Trophoblast cell (in vitro differentiated cells and primary cell): Measurements from ENCODE around the gene TNNI2.

ENCODE experiments used
- DNase-seq, 2 donors: peaks; one replicate each; pipeline ENCODE4 v3.0.0-alpha.2; 2016
- H2AFZ ChIP-seq: 2 replicates; pipeline ENCODE4 v1.6.1; 2013; ENCODE audit warnings: low read length, moderate library complexity, mild to moderate bottlenecking; ENCODE audit not compliant: insufficient read depth, poor library complexity
- H2AK5ac ChIP-seq: 2 replicates; pipeline ENCODE4 v1.6.1; 2013; ENCODE audit warnings: mild to moderate bottlenecking, low read length
- H2BK120ac ChIP-seq: 2 replicates; pipeline ENCODE4 v1.6.1; 2013; ENCODE audit warnings: low read length, mild to moderate bottlenecking, moderate library complexity; ENCODE audit not compliant: insufficient read depth, poor library complexity
- H2BK12ac ChIP-seq: 2 replicates; pipeline ENCODE4 v1.6.1; 2013; ENCODE audit warnings: mild to moderate bottlenecking, low read length, moderate library complexity
- H2BK5ac ChIP-seq: 2 replicates; pipeline ENCODE4 v1.6.1; 2013; ENCODE audit warnings: low read length, low read depth, moderate library complexity, mild to moderate bottlenecking; ENCODE audit not compliant: poor library complexity
- H3K14ac ChIP-seq: 2 replicates; pipeline ENCODE4 v1.6.1; 2013; ENCODE audit warnings: mild to moderate bottlenecking, low read length
- H3K18ac ChIP-seq: 2 replicates; pipeline ENCODE4 v1.6.1; 2013; ENCODE audit warnings: mild to moderate bottlenecking, low read length
- H3K23ac ChIP-seq: 2 replicates; pipeline ENCODE4 v1.6.1; 2013; ENCODE audit warnings: low read length
- H3K27ac ChIP-seq: 2 replicates; pipeline ENCODE4 v1.5.1; 2013; ENCODE audit warnings: low read depth, mild to moderate bottlenecking, inconsistent platforms, low read length, moderate library complexity
- H3K27me3 ChIP-seq: 2 replicates; pipeline ENCODE4 v1.6.1; 2013; ENCODE audit warnings: inconsistent platforms, mild to moderate bottlenecking, low read length, moderate library complexity; ENCODE audit not compliant: insufficient read depth
- H3K36me3 ChIP-seq, 2 experiments: 1 replicate in 1 of 2; 2 replicates in 1 of 2; pipeline ENCODE4 v1.6.1; 2013; ENCODE audit warnings: low read length in 2 of 2, mild to moderate bottlenecking in 2 of 2, moderate library complexity in 1 of 2; ENCODE audit not compliant: insufficient read depth in 2 of 2, control insufficient read depth in 1 of 2
- H3K4ac ChIP-seq: 2 replicates; pipeline ENCODE4 v1.6.1; 2013; ENCODE audit warnings: low read depth, mild to moderate bottlenecking, low read length, moderate library complexity
- H3K4me1 ChIP-seq, 2 experiments: 1 replicate in 1 of 2; 2 replicates in 1 of 2; pipeline ENCODE4 v1.6.1; 2013; ENCODE audit warnings: low read length in 2 of 2, mild to moderate bottlenecking in 2 of 2, moderate library complexity in 1 of 2; ENCODE audit not compliant: insufficient read depth in 2 of 2, control insufficient read depth in 1 of 2
- H3K4me2 ChIP-seq: 2 replicates; pipeline ENCODE4 v1.6.1; 2013; ENCODE audit warnings: inconsistent platforms, mild to moderate bottlenecking, low read length, moderate library complexity
- H3K4me3 ChIP-seq: 2 replicates; pipeline ENCODE4 v1.5.1; 2013; ENCODE audit warnings: mild to moderate bottlenecking, low read depth, low read length, inconsistent platforms
- H3K79me1 ChIP-seq: one replicate; pipeline ENCODE4 v1.6.1; 2013; ENCODE audit warnings: low read length
- H3K79me2 ChIP-seq: 2 replicates; pipeline ENCODE4 v1.6.1; 2013; ENCODE audit warnings: low read length, mild to moderate bottlenecking; ENCODE audit not compliant: control insufficient read depth, insufficient read depth, poor library complexity
- H3K9ac ChIP-seq: 2 replicates; pipeline ENCODE4 v1.6.1; 2013; ENCODE audit warnings: mild to moderate bottlenecking, low read length
- H3K9me3 ChIP-seq: 2 replicates; pipeline ENCODE4 v1.6.1; 2013; ENCODE audit warnings: low read depth, mild to moderate bottlenecking, control low read depth, inconsistent platforms, low read length; ENCODE audit not compliant: insufficient read depth
- H4K12ac ChIP-seq: 2 replicates; pipeline ENCODE4 v1.6.1; 2013; ENCODE audit warnings: low read depth, mild to moderate bottlenecking, low read length, moderate library complexity
- H4K8ac ChIP-seq: 2 replicates; pipeline ENCODE4 v1.6.1; 2013; ENCODE audit warnings: low read depth, mild to moderate bottlenecking, low read length, moderate library complexity
- H4K91ac ChIP-seq: one replicate; pipeline ENCODE4 v1.6.1; 2013; ENCODE audit warnings: low read depth, mild to moderate bottlenecking, low read length, moderate library complexity
- WGBS: extraction: QIAGEN DNeasy Blood & Tissue Kit; methylation state at CpG from one replicate; pipeline ENCODE4 v1.1.7; 2013; ENCODE audit warnings: missing lambda C conversion rate; ENCODE audit not compliant: insufficient read length, insufficient coverage; ENCODE audit errors: extremely low coverage; 5-methylcytosine and 5-hydroxymethylcytosine counted together

TNNI2 gene

DNA sequence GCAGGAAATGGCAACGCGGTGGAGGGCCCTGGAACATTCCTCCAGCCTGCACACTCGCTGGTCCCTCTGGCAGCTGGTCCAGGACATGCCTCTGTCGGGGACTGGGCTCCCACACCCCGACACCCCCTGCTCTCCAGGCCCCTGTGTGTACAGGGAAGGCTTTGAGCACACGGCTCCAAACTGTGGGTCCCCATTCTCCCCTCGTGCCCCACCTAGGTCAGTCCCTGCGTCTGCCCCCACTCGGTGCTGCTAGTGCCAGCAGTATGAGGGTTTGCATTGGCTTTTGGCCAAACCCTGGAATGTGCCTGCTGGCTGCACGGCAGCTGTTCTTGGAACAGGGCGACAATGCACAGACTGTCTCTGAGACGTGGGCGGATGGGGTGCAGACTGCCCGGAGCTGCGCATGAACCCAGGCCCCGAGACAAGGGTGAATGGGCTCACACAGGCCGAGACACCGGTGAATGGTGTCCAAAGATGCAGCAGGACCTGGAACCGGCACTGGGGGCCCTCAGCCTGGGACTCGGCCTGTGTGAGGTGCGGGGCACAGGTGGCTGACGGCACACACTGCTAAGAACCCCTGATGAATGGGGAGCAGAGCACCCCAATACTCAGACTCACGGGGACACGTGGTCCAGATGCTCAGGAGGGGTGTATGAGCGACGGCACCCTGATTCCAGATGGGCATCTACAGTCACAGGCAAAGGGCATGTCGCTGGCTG, 11.5 kb upstream of the TNNI2 start:
- Histone ChIP-seq H2BK120ac (no peak overlapping the region), H4K91ac (peak overlapping the region; percentile 51), H3K4ac (no peak overlapping the region), H3K27me3 (no peaks in the 10 kb centered on the region), H3K14ac (no peak overlapping the region), H2AK5ac (no peak overlapping the region), H2AFZ (no peak overlapping the region), H3K9me3 (no peaks in the 10 kb centered on the region), H3K79me2 (no peaks in the 10 kb centered on the region), H3K4me3 (no peak overlapping the region), H3K9ac (no peak overlapping the region), H3K36me3 (no peaks in the 10 kb centered on the region), H2BK5ac (no peak overlapping the region), H3K23ac (no peak overlapping the region), H3K79me1 (peaks cover 11% of the 10 kb centered on the region), H3K4me1 (peaks cover 12 to 27% of the 10 kb centered on the region in 2 experiments), H3K18ac (no peak overlapping the region), H2BK12ac (peak overlapping the region; percentile 20), H4K8ac (no peak overlapping the region), H3K27ac (no peak overlapping the region), H3K4me2 (no peak overlapping the region), H4K12ac (no peak overlapping the region)
- no CpG with 5 or more reads among the region's 27 CpGs for WGBS
- no peak for DNase-seq

DNA sequence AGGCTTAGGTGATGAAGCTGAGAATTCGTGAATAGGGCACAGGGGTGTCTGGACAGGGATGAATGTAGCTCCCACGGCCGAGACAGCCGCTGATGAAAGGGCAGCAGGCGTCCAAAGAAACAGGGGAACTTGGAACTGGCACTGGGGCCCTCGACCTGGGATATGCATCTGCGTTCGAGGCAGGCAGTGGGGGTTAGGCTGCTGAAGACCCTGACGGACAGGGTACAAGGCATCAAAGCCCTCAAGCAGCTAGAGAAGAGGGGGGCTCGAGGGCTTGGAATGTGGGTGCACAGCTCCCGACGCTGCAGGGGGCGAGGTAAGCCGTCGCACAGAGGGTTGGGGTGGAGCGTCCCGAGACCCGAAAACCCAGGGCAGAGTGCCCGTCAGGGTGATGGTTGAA, 10.8 kb upstream of the TNNI2 start:
- H3K23ac ChIP-seq = no peak overlapping the region
- no peak overlapping the region for H3K4me2 ChIP-seq
- H2BK120ac ChIP-seq = no peak overlapping the region
- no peak overlapping the region for H3K4ac ChIP-seq
- WGBS = no CpG with 5 or more reads among the region's 19 CpGs
- peak overlapping the region; percentile 3 for H4K91ac ChIP-seq
- no peaks in the 10 kb centered on the region for H3K9me3 ChIP-seq
- H3K14ac ChIP-seq = no peak overlapping the region
- H2AK5ac ChIP-seq = no peak overlapping the region
- H3K4me3 ChIP-seq = no peak overlapping the region
- H2BK12ac ChIP-seq = peak overlapping the region; percentile 20
- no peak for DNase-seq
- no peaks in the 10 kb centered on the region for H3K27me3 ChIP-seq
- no peaks in the 10 kb centered on the region for H3K36me3 ChIP-seq
- peaks cover 12 to 29% of the 10 kb centered on the region in 2 experiments for H3K4me1 ChIP-seq
- H3K18ac ChIP-seq = no peak overlapping the region
- no peak overlapping the region for H3K27ac ChIP-seq
- no peak overlapping the region for H2BK5ac ChIP-seq
- H3K79me2 ChIP-seq = no peaks in the 10 kb centered on the region
- no peak overlapping the region for H2AFZ ChIP-seq
- no peak overlapping the region for H4K8ac ChIP-seq
- H3K9ac ChIP-seq = no peak overlapping the region
- peaks cover 12% of the 10 kb centered on the region for H3K79me1 ChIP-seq
- H4K12ac ChIP-seq = no peak overlapping the region

DNA sequence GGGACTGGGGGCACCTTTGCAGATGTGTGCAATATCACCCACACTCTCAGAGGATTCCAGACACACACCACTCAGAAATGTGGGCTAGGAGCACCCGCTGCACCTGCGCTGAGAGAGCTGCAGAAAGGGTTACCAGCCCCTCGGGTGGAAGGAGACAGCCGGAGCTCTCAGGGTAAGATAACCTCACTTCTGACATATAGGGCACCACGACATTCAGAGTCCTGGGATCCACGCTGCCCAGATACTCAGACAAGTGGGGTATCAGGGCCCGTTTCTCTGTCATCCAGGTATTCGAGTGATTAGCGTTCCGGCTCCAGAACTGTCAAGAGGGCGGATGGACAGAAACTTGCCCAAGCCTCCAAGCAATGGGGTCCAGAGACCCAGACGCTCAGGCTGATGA, 10.2 kb upstream of the TNNI2 start:
- Histone ChIP-seq H3K79me1 (peaks cover 12% of the 10 kb centered on the region), H3K4ac (no peak overlapping the region), H3K4me1 (peaks cover 14 to 29% of the 10 kb centered on the region in 2 experiments), H3K9ac (no peak overlapping the region), H2AFZ (no peak overlapping the region), H2AK5ac (no peak overlapping the region), H3K9me3 (no peaks in the 10 kb centered on the region), H3K27ac (no peak overlapping the region), H3K18ac (no peak overlapping the region), H2BK120ac (no peak overlapping the region), H4K12ac (no peak overlapping the region), H4K91ac (peak overlapping the region; percentile 48), H4K8ac (no peak overlapping the region), H3K23ac (no peak overlapping the region), H3K4me3 (no peak overlapping the region), H3K14ac (no peak overlapping the region), H3K79me2 (no peaks in the 10 kb centered on the region), H2BK5ac (no peak overlapping the region), H3K36me3 (no peaks in the 10 kb centered on the region), H2BK12ac (no peak overlapping the region), H3K27me3 (no peaks in the 10 kb centered on the region), H3K4me2 (no peak overlapping the region)
- DNase-seq = no peak
- WGBS = no CpG with 5 or more reads among the region's 12 CpGs

DNA sequence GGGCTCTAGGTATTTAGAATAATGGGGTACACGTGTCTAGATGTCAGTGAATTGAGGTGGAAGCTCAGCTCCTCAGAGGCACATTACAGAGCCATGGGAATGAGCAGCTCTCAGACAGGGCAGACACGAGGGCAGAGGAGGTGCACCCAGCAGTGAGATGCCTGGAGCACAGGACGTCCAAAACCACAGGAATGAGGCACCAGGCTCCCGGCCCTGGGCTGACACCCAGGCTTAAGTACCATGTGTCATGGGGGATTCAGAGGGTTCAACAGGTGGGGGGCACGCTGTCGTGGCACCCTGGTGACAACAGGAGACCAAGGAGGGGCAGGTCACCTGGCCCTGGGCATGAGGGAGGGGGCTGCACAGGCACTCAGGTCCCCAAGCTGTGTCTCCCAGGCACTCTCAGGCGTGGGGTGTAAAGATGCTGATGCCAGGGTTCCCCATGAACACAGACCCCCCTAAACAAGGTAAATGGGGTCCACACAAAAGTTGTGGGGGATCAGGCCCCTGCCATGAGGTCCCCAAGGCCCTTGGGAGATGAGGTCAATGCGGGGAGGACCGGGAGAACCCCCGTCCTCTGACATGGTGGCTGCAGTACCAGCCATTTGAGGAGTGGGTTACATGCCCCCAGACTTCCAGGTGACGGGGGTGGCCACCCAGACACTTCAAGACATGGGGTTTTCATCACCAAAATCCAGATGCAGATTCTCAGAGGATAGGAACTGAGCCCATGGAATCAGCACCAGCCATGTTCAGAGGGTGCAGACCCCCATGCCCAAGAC, 9.6 kb upstream of the TNNI2 start:
- no peak overlapping the region for H3K23ac ChIP-seq
- no CpG with 5 or more reads among the region's 11 CpGs for WGBS
- no peak overlapping the region for H2BK5ac ChIP-seq
- H3K18ac ChIP-seq = no peak overlapping the region
- no peak overlapping the region for H3K4ac ChIP-seq
- peaks cover 18% of the 10 kb centered on the region for H3K79me1 ChIP-seq
- peaks cover 21 to 35% of the 10 kb centered on the region in 2 experiments for H3K4me1 ChIP-seq
- H3K4me2 ChIP-seq = no peak overlapping the region
- no peaks in the 10 kb centered on the region for H3K27me3 ChIP-seq
- no peak overlapping the region for H2AFZ ChIP-seq
- no peaks in the 10 kb centered on the region for H3K9me3 ChIP-seq
- peak; percentile 52 for DNase-seq
- H3K14ac ChIP-seq = peak overlapping the region; percentile 5
- no peaks in the 10 kb centered on the region for H3K36me3 ChIP-seq
- no peak overlapping the region for H2BK120ac ChIP-seq
- H4K8ac ChIP-seq = no peak overlapping the region
- no peak overlapping the region for H2AK5ac ChIP-seq
- no peak overlapping the region for H3K4me3 ChIP-seq
- no peak overlapping the region for H3K27ac ChIP-seq
- H2BK12ac ChIP-seq = peak overlapping the region; percentile 7
- H3K79me2 ChIP-seq = peaks cover 3% of the 10 kb centered on the region
- H4K12ac ChIP-seq = no peak overlapping the region
- no peak overlapping the region for H3K9ac ChIP-seq
- H4K91ac ChIP-seq = peak overlapping the region; percentile 82
